Measurements from ENCODE around the gene C11orf91.

Gene C11orf91

GRCh38 chr11:33669598-33670249 lies 30.9 kb downstream of the C11orf91 start:
- Histone ChIP-seq H3K27me3 (replicated peaks; ENCODE audit: control insufficient read depth, insufficient read depth, low read length) (no peaks in the 10 kb centered on the region), H3K36me3 (ENCODE audit: control insufficient read depth, insufficient read depth, low read length) (peaks cover 7% of the 10 kb centered on the region), H3K4me3 (replicated peaks; ENCODE audit: low read depth, low read length) (no peak overlapping the region)
- no peak for DNase-seq (ENCODE audit: extremely low read depth, insufficient read length)
- TF ChIP-seq CTCF (IDR thresholded peaks at IDR 0.05; ENCODE audit: insufficient read depth, low read length, poor library complexity, severe bottlenecking): no peak

GRCh38 chr11:33668951-33669596 lies 31.6 kb downstream of the C11orf91 start:
- Histone ChIP-seq H3K4me3 (replicated peaks; ENCODE audit: low read depth, low read length) (no peak overlapping the region), H3K27me3 (replicated peaks; ENCODE audit: control insufficient read depth, insufficient read depth, low read length) (no peaks in the 10 kb centered on the region), H3K36me3 (ENCODE audit: control insufficient read depth, insufficient read depth, low read length) (peaks cover 7% of the 10 kb centered on the region)
- TF ChIP-seq CTCF (IDR thresholded peaks at IDR 0.05; ENCODE audit: insufficient read depth, low read length, poor library complexity, severe bottlenecking): no peak
- DNase-seq (ENCODE audit: extremely low read depth, insufficient read length): no peak

GRCh38 chr11:33668468-33668825 lies 32.2 kb downstream of the C11orf91 start:
- no peak for TF ChIP-seq CTCF (IDR thresholded peaks at IDR 0.05; ENCODE audit: insufficient read depth, low read length, poor library complexity, severe bottlenecking)
- Histone ChIP-seq H3K36me3 (ENCODE audit: control insufficient read depth, insufficient read depth, low read length) (peaks cover 10% of the 10 kb centered on the region), H3K4me3 (replicated peaks; ENCODE audit: low read depth, low read length) (no peak overlapping the region), H3K27me3 (replicated peaks; ENCODE audit: control insufficient read depth, insufficient read depth, low read length) (no peaks in the 10 kb centered on the region)
- DNase-seq (ENCODE audit: extremely low read depth, insufficient read length): no peak

- no peak for DNase-seq (ENCODE audit: extremely low read depth, insufficient read length)
- no peak for TF ChIP-seq CTCF (IDR thresholded peaks at IDR 0.05; ENCODE audit: insufficient read depth, low read length, poor library complexity, severe bottlenecking)
- Histone ChIP-seq H3K36me3 (ENCODE audit: control insufficient read depth, insufficient read depth, low read length) (peaks cover 11% of the 10 kb centered on the region), H3K4me3 (replicated peaks; ENCODE audit: low read depth, low read length) (no peak overlapping the region), H3K27me3 (replicated peaks; ENCODE audit: control insufficient read depth, insufficient read depth, low read length) (no peaks in the 10 kb centered on the region)
Measured at GRCh38 chr11:33667819-33668467, 32.7 kb downstream of the C11orf91 start.

GRCh38 chr11:33665350-33666106 lies 35.1 kb downstream of the C11orf91 start:
- H3K4me3 ChIP-seq (replicated peaks; ENCODE audit: low read depth, low read length): no peak overlapping the region
- H3K36me3 ChIP-seq (ENCODE audit: control insufficient read depth, insufficient read depth, low read length): peaks cover 12% of the 10 kb centered on the region
- no peak for TF ChIP-seq CTCF (IDR thresholded peaks at IDR 0.05; ENCODE audit: insufficient read depth, low read length, poor library complexity, severe bottlenecking)
- DNase-seq (ENCODE audit: extremely low read depth, insufficient read length): no peak
- H3K27me3 ChIP-seq (replicated peaks; ENCODE audit: control insufficient read depth, insufficient read depth, low read length): no peaks in the 10 kb centered on the region
